Common myeloid progenitor, CD34-positive (primary cell): ENCODE results near the gene ZNF605.
A peak's percentile ranks its signal among the peaks of the same experiment; 100 is the strongest.
"Not testable (repeated sequence)": the region's sequence is repeated elsewhere in the genome, so short reads cannot be mapped to it uniquely, and the experiment has no call there.

Source experiments
- CTCF ChIA-PET: fragments of 350-600 bp; sonication (Branson Sonifier 250); formaldehyde crosslinking; loops from one replicate; lab custom pipeline; 2021; ENCODE audit warnings: antibody characterized with exemption; lab: Charles Lee
- POLR2A ChIA-PET: fragments of 350-600 bp; sonication (Branson Sonifier 250); formaldehyde crosslinking; loops from one replicate; lab custom pipeline; 2021; ENCODE audit warnings: antibody characterized with exemption; lab: Charles Lee
- DNase-seq, 3 donors: peaks; one replicate each; pipeline versions ENCODE4 v3.0.0 to v3.0.0-alpha.2; 2013
- H3K27ac ChIP-seq, 2 experiments: 1 replicate in 1 of 2; 2 replicates in 1 of 2; pipeline ENCODE4 v1.7.0; 2013; ENCODE audit warnings: inconsistent platforms in 2 of 2, low read length in 2 of 2, mild to moderate bottlenecking in 2 of 2, low read depth in 1 of 2, moderate library complexity in 1 of 2; ENCODE audit not compliant: severe bottlenecking in 2 of 2, insufficient read depth in 1 of 2, poor library complexity in 1 of 2
- H3K27me3 ChIP-seq, 5 experiments: replicated peaks in 2 of 5; 1 replicate in 3 of 5; 2 replicates in 2 of 5; pipeline versions ENCODE4 v1.6.1 to v1.7.0; 2013; ENCODE audit warnings: low read length in 4 of 5, mild to moderate bottlenecking in 2 of 5, moderate library complexity in 2 of 5, inconsistent platforms in 1 of 5; ENCODE audit not compliant: insufficient read depth in 5 of 5, control insufficient read depth in 4 of 5
- H3K36me3 ChIP-seq, 4 experiments: 1 replicate in 2 of 4; 2 replicates in 2 of 4; pipeline versions ENCODE4 v1.6.1 to v1.7.0; 2013; ENCODE audit warnings: low read length in 3 of 4, control low read depth in 1 of 4, mild to moderate bottlenecking in 1 of 4; ENCODE audit not compliant: control insufficient read depth in 4 of 4, insufficient read depth in 4 of 4
- H3K4me1 ChIP-seq, 4 experiments: 1 replicate in 3 of 4; 2 replicates in 1 of 4; pipeline versions ENCODE4 v1.6.1 to v1.7.1; 2013; ENCODE audit warnings: low read length in 3 of 4, mild to moderate bottlenecking in 3 of 4, control low read depth in 1 of 4, inconsistent platforms in 1 of 4, moderate library complexity in 1 of 4; ENCODE audit not compliant: control insufficient read depth in 4 of 4, insufficient read depth in 4 of 4; ENCODE audit errors: control extremely low read depth in 1 of 4
- H3K4me3 ChIP-seq, 7 experiments: 1 replicate in 4 of 7; 2 replicates in 3 of 7; pipeline versions ENCODE4 v1.5.1 to v1.7.0; 2013; ENCODE audit warnings: mild to moderate bottlenecking in 7 of 7, low read length in 6 of 7, moderate library complexity in 6 of 7, inconsistent platforms in 2 of 7, low read depth in 2 of 7, control low read depth in 1 of 7; ENCODE audit not compliant: insufficient read depth in 4 of 7, control insufficient read depth in 1 of 7; ENCODE audit errors: extremely low read depth in 1 of 7
- H3K9me3 ChIP-seq, 5 experiments: 1 replicate in 4 of 5; 2 replicates in 1 of 5; pipeline versions ENCODE4 v1.6.1 to v1.7.1; 2013; ENCODE audit warnings: low read length in 4 of 5, mild to moderate bottlenecking in 2 of 5, inconsistent platforms in 1 of 5, low read depth in 1 of 5, moderate library complexity in 1 of 5; ENCODE audit not compliant: control insufficient read depth in 4 of 5, insufficient read depth in 2 of 5; ENCODE audit errors: control extremely low read depth in 1 of 5
- WGBS: methylation state at CpG from one replicate; pipeline ENCODE4 v1.1.5; 2013; ENCODE audit not compliant: insufficient coverage; 5-methylcytosine and 5-hydroxymethylcytosine counted together

The ZNF605 gene

DNA sequence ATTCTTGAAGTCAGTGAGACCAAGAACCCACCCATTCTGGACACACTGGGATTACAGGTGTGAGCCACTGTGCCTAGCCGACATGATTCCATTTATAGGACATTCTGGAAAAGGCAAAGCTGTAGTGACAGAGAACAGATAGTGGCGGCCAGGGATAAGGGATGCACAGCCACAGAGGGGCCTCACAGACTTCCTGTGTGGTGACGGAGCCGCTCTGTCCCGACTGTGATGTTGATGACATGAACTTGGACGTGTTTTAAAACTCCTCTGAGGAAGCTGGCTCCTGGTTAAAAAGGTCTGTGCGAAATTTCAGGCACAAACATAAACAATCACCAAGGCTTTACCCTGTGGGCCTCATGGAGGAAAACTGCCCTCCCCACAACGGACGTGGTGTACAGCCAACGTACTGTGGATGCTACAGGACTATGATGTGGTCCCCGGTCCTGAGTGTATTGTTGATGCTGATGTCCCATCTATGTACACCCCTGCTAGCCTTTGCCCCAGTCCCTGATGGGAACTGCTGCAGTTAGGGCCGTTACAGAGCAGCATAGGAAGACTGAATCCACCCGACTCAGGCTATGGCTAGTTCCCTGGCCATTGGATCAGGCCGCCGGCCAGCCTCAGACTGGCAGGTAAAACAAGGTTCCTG is 15.9 kb downstream of the ZNF605 start:
- WGBS: 95% methylated on average over 12 of the region's 15 CpGs
- POLR2A ChIA-PET: no interaction called here
- CTCF ChIA-PET: no interaction called here
- Histone ChIP-seq H3K27ac (no peak overlapping the region), H3K4me1 (no peaks in the 10 kb centered on the region), H3K4me3 (peak overlapping the region in 1 of 7 experiments; percentile 30), H3K9me3 (peaks cover 3 to 65% (median 52%) of the 10 kb centered on the region in 5 experiments), H3K36me3 (peaks cover 16 to 50% (median 39%) of the 10 kb centered on the region in 4 experiments), H3K27me3 (no peaks in the 10 kb centered on the region)
- DNase-seq: no peak

DNA sequence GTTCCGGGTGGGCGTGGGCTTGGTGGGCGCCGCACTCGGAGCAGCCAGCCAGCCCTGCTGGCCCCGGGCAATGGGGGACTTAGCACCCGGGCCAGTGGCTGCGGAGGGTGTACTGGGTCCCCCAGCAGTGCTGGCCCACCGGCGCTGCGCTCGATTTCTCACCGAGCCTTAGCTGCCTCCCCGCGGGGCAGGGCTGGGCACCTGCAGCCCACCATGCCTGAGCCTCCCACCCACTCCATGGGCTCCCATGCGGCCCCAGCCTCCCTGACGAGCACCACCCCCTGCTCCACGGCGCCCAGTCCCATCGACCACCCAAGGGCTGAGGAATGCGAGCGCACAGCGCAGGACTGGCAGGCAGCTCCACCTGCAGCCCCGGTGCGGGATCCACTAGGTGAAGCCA is 17.3 kb downstream of the ZNF605 start:
- DNase-seq, H3K27me3 ChIP-seq, H3K4me3 ChIP-seq, H3K4me1 ChIP-seq, POLR2A ChIA-PET, H3K27ac ChIP-seq, CTCF ChIA-PET: not testable (repeated sequence)
- Histone ChIP-seq H3K9me3 (peaks cover 3 to 62% (median 52%) of the 10 kb centered on the region in 5 experiments), H3K36me3 (peaks cover 11 to 36% (median 29%) of the 10 kb centered on the region in 4 experiments)
- 100% methylated on average over 10 of the region's 25 CpGs for WGBS

DNA sequence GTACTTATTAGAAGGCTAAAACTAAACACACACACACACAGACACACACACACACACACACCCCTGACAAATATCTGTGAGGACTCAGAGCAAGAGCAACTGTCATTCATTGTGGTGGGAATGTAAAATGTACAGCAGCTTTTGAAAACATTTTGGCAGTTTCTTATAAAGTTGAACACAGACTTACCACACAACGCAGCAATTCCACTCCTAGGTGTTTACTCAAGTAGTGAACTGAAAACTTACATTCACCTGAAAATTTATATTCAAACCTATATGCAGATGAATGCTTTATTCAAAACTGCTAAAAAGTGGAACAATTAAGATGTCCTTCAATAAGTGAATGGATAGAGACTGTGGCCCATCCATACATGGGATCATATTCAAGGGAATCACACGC is 18.6 kb downstream of the ZNF605 start:
- WGBS: 100% methylated on average over 1 of the region's 2 CpGs
- peak in 2 of 3 donors; percentile 9 to 30 for DNase-seq
- POLR2A ChIA-PET: no interaction called here
- H3K27me3 ChIP-seq: no peaks in the 10 kb centered on the region
- H3K27ac ChIP-seq: no peak overlapping the region
- peaks cover 10 to 30% (median 20%) of the 10 kb centered on the region in 4 experiments for H3K36me3 ChIP-seq
- no peaks in the 10 kb centered on the region for H3K4me1 ChIP-seq
- peaks cover 6 to 62% (median 49%) of the 10 kb centered on the region in 5 experiments for H3K9me3 ChIP-seq
- CTCF ChIA-PET: no interaction called here
- no peak overlapping the region for H3K4me3 ChIP-seq

DNA sequence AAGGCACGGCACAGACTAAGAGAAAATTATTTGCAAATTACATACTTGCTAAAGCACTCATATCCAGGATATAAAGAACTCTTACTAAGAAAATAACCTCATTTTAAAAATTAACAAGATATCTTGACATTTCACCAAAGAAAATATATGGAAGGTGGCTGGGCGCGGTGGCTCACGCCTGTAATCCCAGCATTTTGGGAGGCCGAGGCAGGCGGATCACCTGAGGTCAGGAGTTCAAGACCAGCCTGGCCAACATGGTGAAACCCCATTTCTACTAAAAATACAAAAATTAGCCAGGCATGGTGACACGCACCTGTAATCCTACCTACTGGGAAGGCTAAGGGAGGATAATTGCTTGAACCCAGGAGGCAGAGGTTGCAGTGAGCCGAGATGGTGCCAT is 19.2 kb downstream of the ZNF605 start:
- Histone ChIP-seq H3K9me3 (peaks cover 7 to 62% (median 46%) of the 10 kb centered on the region in 5 experiments), H3K36me3 (peaks cover 6 to 27% (median 15%) of the 10 kb centered on the region in 4 experiments)
- POLR2A ChIA-PET, H3K27me3 ChIP-seq, CTCF ChIA-PET, H3K27ac ChIP-seq, DNase-seq, H3K4me3 ChIP-seq, H3K4me1 ChIP-seq: not testable (repeated sequence)
- WGBS: no CpG with 5 or more reads among the region's 8 CpGs

DNA sequence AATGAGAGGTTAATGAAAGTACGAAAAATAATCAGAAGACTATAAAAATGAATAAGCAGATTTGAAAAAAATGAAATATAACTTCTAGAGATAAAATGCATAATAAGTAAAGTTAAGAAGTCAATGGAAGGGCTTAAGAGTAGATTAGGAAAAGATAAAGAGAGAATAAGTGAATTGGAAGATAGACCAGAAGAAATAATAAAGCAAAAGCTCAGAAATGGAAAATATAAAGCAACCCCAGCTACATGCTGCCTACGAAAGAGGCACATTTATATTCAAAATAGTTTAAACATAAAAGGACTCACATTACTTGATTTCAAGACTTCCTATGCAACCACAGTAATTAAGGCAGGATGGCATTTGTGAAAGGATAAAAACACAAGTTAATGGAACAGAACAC is 19.9 kb downstream of the ZNF605 start:
- Histone ChIP-seq H3K27ac (no peak overlapping the region), H3K9me3 (peaks cover 12 to 62% (median 47%) of the 10 kb centered on the region in 5 experiments), H3K4me1 (no peaks in the 10 kb centered on the region), H3K27me3 (no peaks in the 10 kb centered on the region), H3K4me3 (no peak overlapping the region), H3K36me3 (peaks cover 0 to 23% (median 11%) of the 10 kb centered on the region in 4 experiments)
- no CpG with 5 or more reads among the region's 2 CpGs for WGBS
- no peak for DNase-seq
- ChIA-PET CTCF (no interaction called here), POLR2A (no interaction called here)

DNA sequence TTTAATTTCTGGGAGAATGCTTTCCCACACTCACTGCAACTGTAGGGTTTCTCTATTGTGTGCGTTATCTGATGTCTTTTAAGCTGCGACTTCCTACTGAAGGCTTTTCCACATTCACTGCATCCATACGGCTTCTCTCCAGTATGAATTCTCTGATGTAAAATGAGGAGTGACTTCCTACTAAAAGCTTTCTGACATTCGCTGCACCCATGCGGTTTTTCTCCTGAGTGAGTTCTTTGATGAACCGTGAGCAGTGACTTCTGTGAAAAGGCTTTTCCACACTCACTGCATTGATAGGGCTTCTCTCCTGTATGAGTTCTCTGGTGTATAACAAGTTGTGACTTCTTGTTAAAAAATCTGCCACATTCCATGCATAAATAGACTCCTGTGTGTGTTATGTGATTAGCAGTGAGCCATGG is 29.7 kb downstream of the ZNF605 start:
- Histone ChIP-seq H3K27ac (no peak overlapping the region), H3K9me3 (peaks cover 27 to 93% (median 54%) of the 10 kb centered on the region in 5 experiments), H3K36me3 (peaks cover 6 to 40% (median 9%) of the 10 kb centered on the region in 4 experiments), H3K4me1 (no peaks in the 10 kb centered on the region), H3K27me3 (no peaks in the 10 kb centered on the region), H3K4me3 (no peak overlapping the region)
- POLR2A ChIA-PET: no interaction called here
- WGBS: 92% methylated on average over 4 of the region's 6 CpGs
- no peak for DNase-seq
- CTCF ChIA-PET: no interaction called here

DNA sequence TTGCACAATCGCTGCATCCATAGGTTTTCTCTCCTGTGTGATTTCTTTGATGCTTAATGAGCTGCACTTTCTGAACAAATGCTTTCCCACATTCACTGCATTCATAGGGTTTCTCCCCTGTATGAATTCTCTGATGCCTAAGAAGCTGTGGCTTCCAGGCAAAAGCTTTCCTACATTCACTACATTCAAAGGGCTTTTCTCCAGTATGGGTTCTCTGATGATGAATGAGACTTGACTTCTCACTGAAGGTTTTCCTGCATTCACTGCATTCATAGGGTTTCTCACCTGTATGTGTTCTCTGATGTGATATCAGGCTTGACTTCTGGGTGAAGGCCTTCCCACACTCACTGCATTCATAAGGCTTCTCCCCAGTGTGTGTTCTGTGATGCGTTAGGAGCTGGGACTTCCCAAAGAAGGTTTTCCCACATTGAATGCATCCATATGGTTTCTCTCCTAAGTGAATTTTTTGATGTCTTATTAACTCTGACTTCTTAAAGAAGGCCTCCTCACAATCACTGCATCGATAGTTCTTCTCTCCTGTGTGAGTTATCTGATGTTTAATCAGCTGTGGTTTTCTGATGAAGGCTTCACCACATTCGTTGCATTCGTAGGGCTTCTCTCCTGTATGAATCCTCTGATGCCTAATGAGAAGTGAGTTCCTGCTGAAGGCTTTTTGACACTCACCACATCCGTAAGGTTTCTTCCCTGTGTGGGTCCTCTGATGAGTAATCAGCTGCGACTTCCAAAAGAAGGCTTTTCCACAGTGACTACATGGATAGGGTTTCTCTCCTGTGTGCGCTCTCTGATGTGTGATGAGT is 30.3 kb downstream of the ZNF605 start:
- ChIA-PET POLR2A (no interaction called here), CTCF (no interaction called here)
- peaks cover 27 to 93% (median 55%) of the 10 kb centered on the region in 5 experiments for H3K9me3 ChIP-seq
- H3K36me3 ChIP-seq: peaks cover 6 to 36% (median 9%) of the 10 kb centered on the region in 4 experiments
- 100% methylated on average over 4 of the region's 8 CpGs for WGBS
- H3K4me1 ChIP-seq: no peaks in the 10 kb centered on the region
- H3K4me3 ChIP-seq: no peak overlapping the region
- DNase-seq: no peak
- H3K27me3 ChIP-seq: no peaks in the 10 kb centered on the region
- H3K27ac ChIP-seq: no peak overlapping the region
